GM06990 (cell line): ENCODE results near the gene DFFA.

Source experiments
- DNase-seq: peaks from one replicate; pipeline ENCODE4 v3.0.0-alpha.2; 2011; ENCODE audit not compliant: insufficient read length; ENCODE audit errors: extremely low read depth
- H3K27me3 ChIP-seq: replicated peaks from 2 replicates; pipeline ENCODE4 v1.6.0; 2011; ENCODE audit warnings: low read length; ENCODE audit not compliant: control insufficient read depth, insufficient read depth
- H3K36me3 ChIP-seq: 2 replicates; pipeline ENCODE4 v1.5.1; 2011; ENCODE audit warnings: low read length; ENCODE audit not compliant: control insufficient read depth, insufficient read depth
- H3K4me3 ChIP-seq: replicated peaks from 2 replicates; pipeline ENCODE4 v1.5.1; 2011; ENCODE audit warnings: low read depth, mild to moderate bottlenecking, control low read depth, low read length
- TF ChIP-seq, protein P1 (sequence below): IDR thresholded peaks from 2 replicates; pipeline ENCODE4 v1.5.1; 2011; ENCODE audit warnings: low read length, control low read depth, mild to moderate bottlenecking, inconsistent platforms; ENCODE audit not compliant: insufficient read depth, poor library complexity, severe bottlenecking

The DFFA gene

DNA sequence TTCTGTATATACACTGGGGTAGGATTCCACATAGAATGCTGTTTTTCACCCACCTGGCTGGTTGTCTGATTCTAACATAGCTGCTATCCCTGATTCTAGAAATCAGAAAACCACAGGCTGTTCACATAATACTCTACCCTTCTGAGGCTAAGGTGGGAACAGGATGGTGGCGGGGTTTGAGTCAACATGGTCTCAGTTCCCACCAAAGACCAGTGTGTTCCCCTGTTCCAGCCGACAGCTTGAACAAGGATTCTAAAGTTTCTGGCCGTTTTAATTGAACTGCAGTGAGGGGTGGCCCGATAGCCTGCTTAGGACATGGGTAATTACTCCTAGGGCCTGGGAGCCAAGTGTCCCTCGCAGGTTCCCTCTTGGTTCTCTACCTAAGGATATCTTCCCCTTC lies 40.9 kb upstream of the DFFA start:
- peaks cover 2% of the 10 kb centered on the region; the same call in 1 of the 2 replicates for H3K36me3 ChIP-seq
- H3K4me3 ChIP-seq = no peak overlapping the region
- DNase-seq = no peak
- TF ChIP-seq, protein P1, sequence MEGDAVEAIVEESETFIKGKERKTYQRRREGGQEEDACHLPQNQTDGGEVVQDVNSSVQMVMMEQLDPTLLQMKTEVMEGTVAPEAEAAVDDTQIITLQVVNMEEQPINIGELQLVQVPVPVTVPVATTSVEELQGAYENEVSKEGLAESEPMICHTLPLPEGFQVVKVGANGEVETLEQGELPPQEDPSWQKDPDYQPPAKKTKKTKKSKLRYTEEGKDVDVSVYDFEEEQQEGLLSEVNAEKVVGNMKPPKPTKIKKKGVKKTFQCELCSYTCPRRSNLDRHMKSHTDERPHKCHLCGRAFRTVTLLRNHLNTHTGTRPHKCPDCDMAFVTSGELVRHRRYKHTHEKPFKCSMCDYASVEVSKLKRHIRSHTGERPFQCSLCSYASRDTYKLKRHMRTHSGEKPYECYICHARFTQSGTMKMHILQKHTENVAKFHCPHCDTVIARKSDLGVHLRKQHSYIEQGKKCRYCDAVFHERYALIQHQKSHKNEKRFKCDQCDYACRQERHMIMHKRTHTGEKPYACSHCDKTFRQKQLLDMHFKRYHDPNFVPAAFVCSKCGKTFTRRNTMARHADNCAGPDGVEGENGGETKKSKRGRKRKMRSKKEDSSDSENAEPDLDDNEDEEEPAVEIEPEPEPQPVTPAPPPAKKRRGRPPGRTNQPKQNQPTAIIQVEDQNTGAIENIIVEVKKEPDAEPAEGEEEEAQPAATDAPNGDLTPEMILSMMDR = no peak
- H3K27me3 ChIP-seq = no peaks in the 10 kb centered on the region

DNA sequence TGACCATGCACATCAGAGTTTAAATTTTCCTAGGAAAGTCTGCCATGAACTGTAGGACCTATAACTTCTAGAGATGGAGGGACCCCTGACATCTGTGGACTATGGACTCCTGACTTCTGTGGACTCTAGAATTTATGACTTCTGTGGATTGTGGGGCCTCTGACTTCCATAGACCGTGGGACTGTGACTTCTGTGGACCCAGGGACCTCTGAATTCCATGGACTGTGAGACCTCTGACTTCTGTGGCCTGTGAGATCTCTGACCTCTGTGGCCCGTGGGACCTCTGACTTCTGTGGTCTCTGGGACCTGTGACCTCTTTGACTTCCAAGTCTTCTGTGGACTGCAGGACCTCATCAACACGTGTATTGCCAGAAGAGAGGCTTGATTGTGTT lies 39.2 kb upstream of the DFFA start:
- Histone ChIP-seq H3K4me3 (no peak overlapping the region), H3K36me3 (no peaks in the 10 kb centered on the region; the same call in 1 of the 2 replicates), H3K27me3 (no peaks in the 10 kb centered on the region)
- TF ChIP-seq, protein P1 = no peak
- DNase-seq = no peak

DNA sequence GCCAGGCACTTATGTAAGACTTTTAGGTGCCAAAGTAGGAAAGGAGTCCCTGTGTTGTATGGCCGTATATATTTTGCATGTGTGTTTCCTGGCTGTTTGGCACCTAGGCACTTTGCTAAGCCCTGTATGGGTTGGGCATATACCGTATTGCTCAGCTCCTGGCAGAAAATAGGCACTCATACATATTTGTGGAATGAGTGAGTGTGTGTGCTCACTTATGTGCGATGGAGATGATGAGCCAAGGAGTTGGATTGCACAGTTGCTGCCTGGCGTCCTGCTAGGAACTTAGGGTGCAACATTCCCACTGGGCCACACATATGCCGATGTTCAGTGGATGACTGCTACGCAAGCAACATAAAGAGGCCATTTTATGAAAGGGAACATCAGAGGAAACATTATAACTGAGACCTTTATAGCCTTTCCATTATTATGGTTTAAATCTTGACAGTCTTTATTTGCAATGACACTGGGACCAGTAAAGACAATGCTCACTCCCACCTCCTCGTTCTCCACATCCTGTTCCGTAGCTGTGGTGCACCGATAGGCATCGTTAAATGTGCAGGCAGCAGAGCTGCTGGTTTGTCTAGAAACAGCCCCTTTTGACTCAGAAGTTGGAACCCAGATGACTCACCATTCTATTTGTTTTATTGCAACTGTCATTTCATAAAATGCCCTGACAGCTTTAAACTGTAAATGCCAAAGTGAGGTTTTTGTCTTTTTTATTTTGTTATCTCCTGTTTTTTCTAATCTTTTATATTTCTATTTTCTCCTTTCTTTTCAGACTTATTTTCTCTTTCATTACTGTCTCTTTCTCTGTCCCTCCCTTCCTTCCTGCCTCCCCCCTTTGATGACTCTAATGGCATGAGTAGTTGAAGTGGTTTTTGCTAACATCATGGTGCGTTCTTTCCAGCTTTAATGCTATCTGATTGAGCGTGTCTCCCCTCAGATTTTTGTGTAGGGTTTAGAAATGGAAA lies 38.5 kb upstream of the DFFA start:
- H3K4me3 ChIP-seq = no peak overlapping the region

DNA sequence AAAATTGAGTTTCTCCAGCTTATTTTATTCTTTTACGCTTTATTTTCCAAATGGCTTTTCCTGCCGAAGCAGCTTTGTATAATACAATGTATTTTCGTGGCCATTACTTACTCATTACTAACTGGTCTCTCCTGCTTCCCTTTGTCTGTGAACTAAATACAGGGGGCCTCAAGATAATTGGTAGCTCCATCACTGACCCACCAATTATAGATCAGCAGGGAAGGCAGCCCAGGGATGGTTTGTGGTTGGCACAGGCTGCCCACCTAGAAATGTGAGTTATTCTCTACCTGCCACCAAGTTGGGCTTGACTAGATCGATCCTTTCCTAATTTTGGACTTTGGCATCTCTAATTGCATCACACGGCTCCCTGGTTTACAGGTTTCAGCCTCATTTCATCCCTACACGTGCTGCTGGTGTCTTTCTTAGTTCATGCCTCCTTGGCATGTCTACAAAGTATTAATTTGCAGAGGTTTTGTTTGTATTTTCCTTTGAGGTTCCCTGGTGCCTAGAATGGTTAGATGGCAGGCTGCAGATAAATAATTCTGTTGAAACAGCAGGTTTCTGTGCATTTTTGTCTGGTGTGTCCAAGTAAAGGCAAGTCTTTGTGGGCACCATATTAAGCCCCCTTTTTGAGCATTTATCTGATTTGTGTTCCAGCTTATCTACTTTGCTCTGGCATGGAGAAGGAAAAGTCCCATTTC lies 37.6 kb upstream of the DFFA start:
- TF ChIP-seq, protein P1 = no peak
- no peak overlapping the region for H3K4me3 ChIP-seq
- no peaks in the 10 kb centered on the region; the same call in 1 of the 2 replicates for H3K36me3 ChIP-seq
- DNase-seq = no peak
- no peaks in the 10 kb centered on the region for H3K27me3 ChIP-seq

More for the DNA sequence above, 38.5 kb upstream of the DFFA start:
- Histone ChIP-seq H3K36me3 (no peaks in the 10 kb centered on the region; the same call in 1 of the 2 replicates), H3K27me3 (no peaks in the 10 kb centered on the region)
- peak; percentile 66 for DNase-seq
- TF ChIP-seq, protein P1 = no peak

DNA sequence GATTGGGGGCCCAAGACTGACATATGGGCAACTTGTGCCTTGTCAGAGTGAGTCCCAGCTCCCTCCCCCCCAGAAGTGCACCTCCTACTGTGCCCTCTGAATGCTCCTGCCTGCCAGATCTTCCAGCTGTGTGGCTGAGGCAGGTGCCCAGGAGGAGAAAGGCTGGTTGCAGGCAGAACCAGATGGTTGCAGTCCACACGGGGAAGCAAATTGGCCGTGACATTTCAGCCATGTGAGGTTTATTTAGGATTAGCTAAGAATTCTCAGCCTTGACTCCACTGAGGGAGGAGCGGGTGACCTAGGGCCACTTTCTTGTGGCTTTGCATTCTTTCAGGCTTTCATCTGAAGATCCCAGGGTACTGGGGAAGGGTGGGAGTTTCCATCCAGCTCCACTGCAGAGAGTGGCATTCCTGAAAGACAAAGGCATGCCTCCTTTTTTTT lies 36.2 kb upstream of the DFFA start:
- no peaks in the 10 kb centered on the region; the same call in 1 of the 2 replicates for H3K36me3 ChIP-seq
- H3K27me3 ChIP-seq = no peaks in the 10 kb centered on the region
- no peak overlapping the region for H3K4me3 ChIP-seq
- no peak for DNase-seq
- TF ChIP-seq, protein P1 = no peak
